DND-41 (cell line): ENCODE data around the gene STKLD1.

Source experiments
- EZH2 ChIP-seq: IDR thresholded peaks from 3 replicates; pipeline ENCODE4 v1.6.1; 2012; ENCODE audit warnings: borderline replicate concordance, low read depth, mild to moderate bottlenecking, moderate library complexity, low read length, inconsistent platforms; ENCODE audit not compliant: severe bottlenecking
- TF ChIP-seq, protein P1 (sequence below): IDR thresholded peaks from 2 replicates; pipeline ENCODE4 v1.5.1; 2012; ENCODE audit warnings: borderline replicate concordance, low read length, moderate library complexity, mild to moderate bottlenecking; ENCODE audit not compliant: poor library complexity, severe bottlenecking; ENCODE audit errors: extremely low read depth

GRCh38 chr9:133436681-133437080, 60.5 kb downstream of the STKLD1 start:
- TF ChIP-seq EZH2, result no peak
- TF ChIP-seq, protein P1, sequence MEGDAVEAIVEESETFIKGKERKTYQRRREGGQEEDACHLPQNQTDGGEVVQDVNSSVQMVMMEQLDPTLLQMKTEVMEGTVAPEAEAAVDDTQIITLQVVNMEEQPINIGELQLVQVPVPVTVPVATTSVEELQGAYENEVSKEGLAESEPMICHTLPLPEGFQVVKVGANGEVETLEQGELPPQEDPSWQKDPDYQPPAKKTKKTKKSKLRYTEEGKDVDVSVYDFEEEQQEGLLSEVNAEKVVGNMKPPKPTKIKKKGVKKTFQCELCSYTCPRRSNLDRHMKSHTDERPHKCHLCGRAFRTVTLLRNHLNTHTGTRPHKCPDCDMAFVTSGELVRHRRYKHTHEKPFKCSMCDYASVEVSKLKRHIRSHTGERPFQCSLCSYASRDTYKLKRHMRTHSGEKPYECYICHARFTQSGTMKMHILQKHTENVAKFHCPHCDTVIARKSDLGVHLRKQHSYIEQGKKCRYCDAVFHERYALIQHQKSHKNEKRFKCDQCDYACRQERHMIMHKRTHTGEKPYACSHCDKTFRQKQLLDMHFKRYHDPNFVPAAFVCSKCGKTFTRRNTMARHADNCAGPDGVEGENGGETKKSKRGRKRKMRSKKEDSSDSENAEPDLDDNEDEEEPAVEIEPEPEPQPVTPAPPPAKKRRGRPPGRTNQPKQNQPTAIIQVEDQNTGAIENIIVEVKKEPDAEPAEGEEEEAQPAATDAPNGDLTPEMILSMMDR, result no peak
